ENCODE data around the gene CFAP53.

CFAP53 gene

DNA sequence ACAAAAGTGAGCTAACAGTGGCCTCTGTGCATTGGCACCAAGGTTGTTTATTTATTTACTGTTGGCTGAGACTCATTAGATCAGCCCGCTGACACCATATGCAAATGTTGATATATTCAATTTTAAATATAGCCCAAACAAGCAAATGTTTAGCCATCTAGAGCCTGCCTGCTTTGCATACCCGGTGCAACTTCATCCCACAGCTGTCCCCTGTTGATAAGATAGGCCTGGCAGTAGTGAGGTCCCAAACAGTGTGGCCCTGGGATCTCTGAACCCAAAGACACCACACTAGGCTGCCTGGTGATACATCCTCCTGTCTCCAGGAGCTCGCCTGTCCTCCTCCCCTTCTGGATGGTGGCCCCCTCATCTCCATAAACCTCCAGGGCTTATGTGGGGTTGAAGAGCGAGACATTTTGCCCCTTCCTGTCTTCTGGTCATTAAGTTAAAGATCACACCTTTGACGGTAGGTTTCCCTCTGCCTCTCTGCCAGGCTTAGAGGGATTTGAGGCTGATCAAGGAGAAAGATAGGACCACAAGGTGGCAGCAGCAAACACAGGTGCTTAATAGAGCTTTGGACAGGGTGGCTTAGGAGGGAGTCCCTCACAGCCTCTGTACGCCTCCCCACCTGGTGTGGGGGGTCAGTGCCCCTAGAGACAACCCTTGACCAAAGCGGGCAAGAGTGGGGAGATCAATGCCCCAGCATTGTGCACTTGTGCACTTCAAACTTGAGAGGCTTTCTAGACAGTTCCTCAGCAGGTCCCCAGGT, 47.7 kb downstream of the CFAP53 start:
- in situ Hi-C loops (cut with MboI; ENCODE audit: low sequenced_read_pairs, unreplicated experiment): no loop called here
- DNase-seq (ENCODE audit: low spot score): peak; percentile 51
- TF ChIP-seq, protein P1, sequence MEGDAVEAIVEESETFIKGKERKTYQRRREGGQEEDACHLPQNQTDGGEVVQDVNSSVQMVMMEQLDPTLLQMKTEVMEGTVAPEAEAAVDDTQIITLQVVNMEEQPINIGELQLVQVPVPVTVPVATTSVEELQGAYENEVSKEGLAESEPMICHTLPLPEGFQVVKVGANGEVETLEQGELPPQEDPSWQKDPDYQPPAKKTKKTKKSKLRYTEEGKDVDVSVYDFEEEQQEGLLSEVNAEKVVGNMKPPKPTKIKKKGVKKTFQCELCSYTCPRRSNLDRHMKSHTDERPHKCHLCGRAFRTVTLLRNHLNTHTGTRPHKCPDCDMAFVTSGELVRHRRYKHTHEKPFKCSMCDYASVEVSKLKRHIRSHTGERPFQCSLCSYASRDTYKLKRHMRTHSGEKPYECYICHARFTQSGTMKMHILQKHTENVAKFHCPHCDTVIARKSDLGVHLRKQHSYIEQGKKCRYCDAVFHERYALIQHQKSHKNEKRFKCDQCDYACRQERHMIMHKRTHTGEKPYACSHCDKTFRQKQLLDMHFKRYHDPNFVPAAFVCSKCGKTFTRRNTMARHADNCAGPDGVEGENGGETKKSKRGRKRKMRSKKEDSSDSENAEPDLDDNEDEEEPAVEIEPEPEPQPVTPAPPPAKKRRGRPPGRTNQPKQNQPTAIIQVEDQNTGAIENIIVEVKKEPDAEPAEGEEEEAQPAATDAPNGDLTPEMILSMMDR (IDR thresholded peaks at IDR 0.05; ENCODE audit: borderline replicate concordance, control extremely low read depth, extremely low read depth, insufficient read depth, missing control alignments): peak; percentile 45

DNA sequence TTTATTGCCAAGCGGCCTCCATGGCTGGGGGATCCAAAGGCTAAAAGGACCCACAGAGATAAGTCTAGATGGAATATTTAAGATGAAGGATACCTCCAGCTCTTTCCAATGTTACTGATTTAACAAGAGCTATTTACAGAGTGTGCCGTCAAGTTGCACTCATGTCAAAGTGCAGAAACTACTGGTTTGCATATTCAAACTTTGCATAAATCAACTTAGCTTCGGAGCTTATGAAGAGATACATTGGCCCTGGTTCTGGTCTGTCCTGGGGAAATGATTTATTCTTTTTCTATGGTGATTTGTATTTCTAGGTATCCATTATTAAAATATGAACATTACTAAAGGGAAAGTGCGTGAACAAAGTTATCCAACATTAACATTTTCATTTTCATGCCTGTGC, 57.0 kb downstream of the CFAP53 start:
- no peak for DNase-seq (ENCODE audit: low spot score)
- in situ Hi-C loops (cut with MboI; ENCODE audit: low sequenced_read_pairs, unreplicated experiment): no loop called here
- TF ChIP-seq, protein P1 (IDR thresholded peaks at IDR 0.05; ENCODE audit: borderline replicate concordance, control extremely low read depth, extremely low read depth, insufficient read depth, missing control alignments): no peak

DNA sequence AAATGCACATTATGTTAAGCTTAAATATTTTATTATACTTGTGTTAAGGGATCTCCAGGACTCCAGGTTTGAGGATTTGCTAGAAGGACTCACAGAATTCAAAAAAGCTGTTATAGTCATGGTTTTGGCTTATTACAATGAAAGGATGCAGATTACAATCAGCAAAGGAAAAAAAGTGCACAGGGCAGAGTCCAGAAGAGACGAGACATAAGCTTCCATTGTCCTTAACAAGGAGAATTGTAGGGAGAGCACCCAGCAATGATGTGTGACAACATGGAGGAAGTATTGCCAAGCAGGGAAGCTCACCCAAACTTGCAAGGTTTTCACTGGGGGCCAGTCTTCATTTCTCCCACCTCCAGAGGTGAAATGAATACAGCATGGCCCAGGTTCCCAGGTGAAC, 58.6 kb downstream of the CFAP53 start:
- in situ Hi-C loops (cut with MboI; ENCODE audit: low sequenced_read_pairs, unreplicated experiment): no loop called here
- TF ChIP-seq, protein P1 (IDR thresholded peaks at IDR 0.05; ENCODE audit: borderline replicate concordance, control extremely low read depth, extremely low read depth, insufficient read depth, missing control alignments): no peak
- DNase-seq (ENCODE audit: low spot score): no peak

DNA sequence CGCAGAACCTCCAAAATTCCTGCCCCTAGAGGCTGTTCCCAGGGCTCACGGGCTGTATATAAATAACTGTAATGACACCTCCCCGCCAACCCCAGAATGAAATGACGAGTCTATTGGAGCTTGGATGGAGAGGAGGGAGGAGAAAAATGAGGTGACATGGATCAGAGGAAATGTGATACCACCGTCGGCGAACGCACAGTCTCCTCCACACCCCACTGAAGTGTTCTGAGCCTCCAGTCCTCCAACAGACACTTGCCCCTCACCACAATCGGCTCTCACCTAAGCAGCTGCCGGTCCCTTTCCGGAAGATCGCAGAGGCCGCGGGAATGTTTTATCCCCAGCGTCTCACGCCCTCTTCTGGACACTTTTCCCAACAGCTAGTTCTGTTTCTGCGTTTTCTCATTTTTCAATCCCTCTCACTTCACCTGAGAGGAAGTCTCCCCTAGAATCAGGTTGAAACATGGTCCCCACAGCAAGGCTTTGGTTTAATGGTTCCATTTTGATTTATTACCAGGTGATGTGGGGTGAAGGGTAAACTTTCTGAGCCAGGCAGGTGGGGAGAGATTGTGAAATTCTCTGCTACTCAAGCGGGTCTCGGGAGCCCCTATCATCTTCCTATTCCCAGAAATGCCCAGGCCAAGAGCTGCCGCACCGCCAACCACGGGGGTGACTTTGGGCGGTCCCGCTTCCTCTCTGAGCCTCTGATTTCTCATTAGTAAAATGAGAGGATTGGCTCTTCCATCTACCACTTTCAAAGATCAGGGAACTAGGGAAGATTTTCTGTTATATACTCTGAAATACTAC, 62.3 kb downstream of the CFAP53 start:
- TF ChIP-seq, protein P1 (IDR thresholded peaks at IDR 0.05; ENCODE audit: borderline replicate concordance, control extremely low read depth, extremely low read depth, insufficient read depth, missing control alignments): peak; percentile 43
- in situ Hi-C loops (cut with MboI; ENCODE audit: low sequenced_read_pairs, unreplicated experiment): no loop called here
- peak; percentile 56 for DNase-seq (ENCODE audit: low spot score)

DNA sequence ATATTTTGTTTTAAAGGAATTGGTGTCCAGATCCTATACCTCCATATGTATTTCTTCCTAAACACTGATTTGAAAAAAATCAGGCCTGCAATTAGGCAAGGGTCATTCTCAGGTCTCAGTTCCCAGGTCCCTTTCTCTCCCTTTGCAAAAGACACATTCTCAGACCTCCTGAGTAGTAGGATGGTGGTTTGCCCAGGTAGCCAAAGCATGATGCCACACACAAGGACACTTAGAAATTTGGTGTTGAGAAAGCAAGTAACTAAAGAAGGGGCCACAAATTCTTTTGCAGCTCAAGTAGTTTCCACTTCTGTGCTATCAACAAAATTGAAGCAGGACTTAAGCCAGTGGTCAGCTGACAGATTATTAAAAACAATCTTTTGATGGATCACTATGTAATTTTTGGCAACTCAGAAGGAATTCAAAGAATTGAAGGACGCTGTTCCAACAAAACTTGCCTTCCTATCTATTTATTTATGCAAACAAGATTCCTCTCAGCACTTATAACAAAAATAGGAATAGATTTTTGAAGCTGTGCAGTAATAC, 64.7 kb downstream of the CFAP53 start:
- TF ChIP-seq, protein P1 (IDR thresholded peaks at IDR 0.05; ENCODE audit: borderline replicate concordance, control extremely low read depth, extremely low read depth, insufficient read depth, missing control alignments): no peak
- in situ Hi-C loops (cut with MboI; ENCODE audit: low sequenced_read_pairs, unreplicated experiment): no loop called here
- no peak for DNase-seq (ENCODE audit: low spot score)

DNA sequence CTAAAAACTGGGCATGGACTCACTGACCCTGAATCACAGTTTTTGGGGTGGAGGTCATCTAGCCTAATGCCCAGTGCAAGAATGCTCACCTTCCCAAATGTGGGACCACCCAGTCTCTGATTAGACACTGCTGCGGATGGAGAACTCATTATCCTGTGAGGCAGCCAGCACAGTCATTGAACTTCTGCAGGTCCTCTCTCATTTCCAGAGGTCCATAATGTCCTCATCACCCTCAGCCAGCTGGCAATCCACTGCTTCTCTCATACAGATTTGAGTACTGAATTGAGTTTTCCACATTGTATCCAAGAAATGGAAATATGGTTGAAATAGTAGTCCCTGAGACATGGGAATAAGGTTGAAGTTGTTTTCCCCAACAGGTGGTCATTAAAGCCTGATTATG, 66.4 kb downstream of the CFAP53 start:
- TF ChIP-seq, protein P1 (IDR thresholded peaks at IDR 0.05; ENCODE audit: borderline replicate concordance, control extremely low read depth, extremely low read depth, insufficient read depth, missing control alignments): no peak
- in situ Hi-C loops (cut with MboI; ENCODE audit: low sequenced_read_pairs, unreplicated experiment): no loop called here

More for the DNA sequence above, 66.4 kb downstream of the CFAP53 start:
- no peak for DNase-seq (ENCODE audit: low spot score)

Measured in GM13976 (cell line).